ENCODE data around the gene RNU5B-1.
"Not testable (repeated sequence)": the region's sequence is repeated elsewhere in the genome, so short reads cannot be mapped to it uniquely, and the experiment has no call there.

The RNU5B-1 gene

GRCh38 chr15:65344914-65345275, 40.4 kb downstream of the RNU5B-1 start:
- no peak for DNase-seq

GRCh38 chr15:65346856-65347598, 42.5 kb downstream of the RNU5B-1 start:
- DNase-seq = no peak

- DNase-seq = not testable (repeated sequence)
Observed at GRCh38 chr15:65347756-65348155, 43.3 kb downstream of the RNU5B-1 start.

- no peak for DNase-seq
Observed at GRCh38 chr15:65349338-65349737, 44.9 kb downstream of the RNU5B-1 start.

- DNase-seq = not testable (repeated sequence)
Observed at GRCh38 chr15:65351972-65352371, 47.5 kb downstream of the RNU5B-1 start.
